Measurements from ENCODE around the gene HOXD10.
A peak's percentile ranks its signal among the peaks of the same experiment; 100 is the strongest.

Gene HOXD10

DNA sequence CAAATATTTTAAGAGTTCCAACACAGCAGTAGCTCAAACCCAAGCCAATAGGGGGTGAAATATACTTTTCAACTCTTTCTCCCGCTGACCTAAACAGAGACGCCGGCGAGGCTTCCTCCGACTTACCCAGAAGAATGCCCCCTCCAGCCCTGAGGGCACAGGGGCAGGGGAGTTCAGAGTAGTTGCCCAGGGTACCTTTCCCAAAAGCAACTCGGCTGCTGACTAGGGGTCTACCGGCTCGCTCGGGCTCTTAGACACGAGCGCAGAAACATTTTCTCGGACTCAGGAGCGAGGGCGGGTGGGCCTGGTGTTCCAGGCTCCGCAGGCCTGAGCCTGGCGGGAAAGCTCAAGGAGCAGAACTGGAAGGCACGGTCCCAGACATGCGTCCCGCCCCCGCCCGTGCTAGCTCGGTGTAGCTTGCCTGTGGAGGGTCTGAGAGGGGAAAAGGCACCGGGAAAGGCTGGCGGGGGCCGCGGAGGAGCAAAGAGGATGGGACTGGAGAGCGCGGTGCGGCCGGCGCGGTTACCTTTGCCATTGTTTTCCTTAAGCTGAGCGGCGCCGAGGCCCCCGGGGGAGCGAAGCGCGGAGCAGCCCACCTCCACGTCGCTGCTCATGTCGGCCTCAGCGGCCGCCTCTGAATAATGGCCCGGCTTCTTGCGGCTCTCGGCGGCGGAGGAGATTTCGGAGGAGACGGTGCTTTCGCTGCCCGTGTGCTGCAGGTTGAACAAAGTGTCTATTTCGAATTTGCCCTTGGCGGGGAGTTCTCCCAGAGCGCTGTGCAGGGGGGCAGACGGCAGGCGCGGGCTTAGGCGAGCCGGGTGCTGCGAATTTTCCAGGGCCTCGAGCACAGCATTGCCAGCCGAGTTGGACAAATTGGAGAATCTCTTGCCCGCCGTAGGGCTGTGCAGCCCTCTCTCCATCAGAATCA is 33.5 kb upstream of the HOXD10 start:
- DNase-seq (ENCODE audit: low spot score) = no peak

DNA sequence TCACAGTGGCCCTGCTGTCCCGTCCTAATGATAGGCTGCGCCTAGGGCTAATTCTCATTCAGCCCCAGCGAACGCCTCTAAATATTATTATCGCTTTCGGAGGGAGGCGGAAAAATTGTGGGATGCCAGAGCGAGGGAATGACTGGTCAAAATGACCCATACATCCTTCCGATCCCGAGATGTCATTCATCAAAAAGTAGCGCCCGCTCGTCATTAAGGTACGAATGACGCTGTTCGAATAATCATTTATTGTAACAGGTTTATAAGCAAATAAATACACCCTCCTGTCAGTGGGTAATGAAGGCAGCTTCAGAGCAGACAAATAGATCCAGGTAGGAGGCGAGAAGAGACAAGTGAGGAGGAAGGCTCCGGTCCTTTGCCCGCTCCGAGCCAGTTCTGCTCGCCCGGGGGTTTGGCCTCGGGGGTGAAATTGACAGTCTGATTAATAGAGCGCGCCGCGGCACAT is 32.7 kb upstream of the HOXD10 start, which contains the start of gene EVX2:
Gene EVX2, minus strand, starts transcription at position 167 of the 466 bp plus-strand sequence. CDS start 186 bp downstream, outside the sequence.
- DNase-seq (ENCODE audit: low spot score) = no peak

DNA sequence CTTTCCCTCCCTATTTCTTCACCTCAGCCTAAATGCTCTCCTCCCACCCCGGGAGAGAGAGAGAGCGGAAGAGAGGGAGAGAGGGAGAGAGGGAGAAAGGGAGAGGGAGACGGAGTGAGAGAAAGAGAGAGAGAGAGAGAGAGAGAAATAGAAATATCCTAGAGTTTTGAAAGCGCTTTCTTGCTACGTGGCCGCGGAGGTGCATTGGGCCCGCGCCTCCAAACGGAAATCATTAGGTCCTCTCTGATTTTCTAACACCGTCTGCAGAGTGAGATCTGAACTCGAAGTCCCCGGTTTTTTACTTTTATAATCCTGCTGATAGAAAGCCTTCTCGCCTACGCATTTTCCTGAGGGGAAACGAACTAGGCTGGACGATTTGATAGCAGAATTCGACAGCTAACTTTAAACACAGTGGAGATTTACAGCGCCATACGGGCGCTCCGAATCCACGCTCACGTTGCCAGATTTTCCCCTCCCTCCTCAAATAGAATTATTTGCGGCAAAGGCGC is 31.9 kb upstream of the HOXD10 start:
- DNase-seq (ENCODE audit: low spot score) = no peak

DNA sequence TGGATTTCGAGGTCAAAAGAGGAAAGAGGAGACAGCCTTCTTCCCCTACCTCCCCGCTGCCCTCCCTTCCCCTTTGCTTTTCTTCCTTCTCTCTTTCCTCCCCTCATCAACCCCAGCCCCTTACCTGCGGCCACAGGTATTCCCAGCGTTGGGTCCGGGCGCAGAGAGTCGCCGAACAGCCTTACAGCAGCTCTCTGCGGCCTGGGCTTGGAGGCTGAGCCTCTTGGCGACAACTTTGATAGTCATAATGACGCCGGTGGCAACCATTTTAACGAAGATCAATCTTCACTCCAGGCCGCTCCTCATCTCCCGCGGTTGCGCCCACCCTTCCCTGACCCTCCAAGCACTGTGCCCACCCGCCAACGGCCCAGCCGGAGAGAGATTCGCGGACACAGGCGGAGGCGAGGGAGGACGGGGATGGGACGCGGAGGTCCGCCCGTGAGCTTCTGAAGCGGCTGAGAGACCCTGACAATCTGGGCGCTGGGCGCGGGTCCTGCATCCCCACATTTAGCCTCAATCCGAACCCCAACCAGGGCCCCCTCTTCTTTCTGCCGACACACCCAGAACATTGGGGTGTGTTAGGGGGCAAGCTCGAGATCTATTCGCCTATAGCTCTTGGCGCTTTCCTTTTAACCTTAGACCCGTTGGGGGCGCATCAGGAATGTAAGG is 31.3 kb upstream of the HOXD10 start:
- no peak for DNase-seq (ENCODE audit: low spot score)

DNA sequence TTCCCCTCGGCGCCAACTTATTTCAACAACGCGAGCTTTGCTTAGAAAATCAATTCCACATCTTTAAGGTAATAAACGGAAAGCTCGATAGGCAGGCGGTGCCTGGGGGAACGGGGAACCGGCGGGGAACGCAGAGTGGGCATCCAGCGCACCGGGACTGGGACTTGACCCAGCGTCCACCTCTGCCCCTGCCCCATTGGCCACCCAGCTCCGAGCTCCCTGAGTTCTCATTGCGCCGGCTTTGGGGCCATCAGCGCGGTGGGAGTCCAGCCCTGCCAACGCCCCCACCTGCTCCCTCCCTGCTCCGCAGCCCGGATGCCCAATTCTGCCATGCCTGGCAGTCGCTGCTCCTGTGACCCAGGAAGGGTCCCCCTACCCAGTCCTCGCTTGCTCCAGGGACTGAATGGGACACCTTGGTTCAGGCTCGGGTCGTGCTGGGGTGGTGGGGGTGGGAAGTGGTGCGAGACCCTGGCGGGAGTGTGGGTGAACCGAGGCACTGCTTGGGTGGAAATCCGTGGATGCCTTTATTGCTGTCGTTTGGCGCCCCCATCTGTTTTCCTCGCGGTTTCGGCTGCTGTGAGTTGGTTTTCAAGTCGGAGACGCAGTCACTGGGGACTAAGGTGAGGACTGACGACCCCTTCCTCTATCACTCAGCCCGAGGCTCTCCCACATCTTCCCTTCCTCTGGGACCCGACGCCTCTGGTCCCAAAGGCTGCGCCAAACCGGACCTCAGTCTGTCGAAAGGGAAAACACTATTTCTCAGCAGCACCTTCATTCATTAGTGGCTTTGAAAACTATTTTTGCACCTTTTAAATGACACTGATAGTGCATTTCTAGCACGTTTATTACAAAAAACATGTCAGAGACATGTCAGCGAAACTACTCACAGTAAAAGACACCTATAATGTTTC is 30.5 kb upstream of the HOXD10 start:
- peak; percentile 67 for DNase-seq (ENCODE audit: low spot score)

DNA sequence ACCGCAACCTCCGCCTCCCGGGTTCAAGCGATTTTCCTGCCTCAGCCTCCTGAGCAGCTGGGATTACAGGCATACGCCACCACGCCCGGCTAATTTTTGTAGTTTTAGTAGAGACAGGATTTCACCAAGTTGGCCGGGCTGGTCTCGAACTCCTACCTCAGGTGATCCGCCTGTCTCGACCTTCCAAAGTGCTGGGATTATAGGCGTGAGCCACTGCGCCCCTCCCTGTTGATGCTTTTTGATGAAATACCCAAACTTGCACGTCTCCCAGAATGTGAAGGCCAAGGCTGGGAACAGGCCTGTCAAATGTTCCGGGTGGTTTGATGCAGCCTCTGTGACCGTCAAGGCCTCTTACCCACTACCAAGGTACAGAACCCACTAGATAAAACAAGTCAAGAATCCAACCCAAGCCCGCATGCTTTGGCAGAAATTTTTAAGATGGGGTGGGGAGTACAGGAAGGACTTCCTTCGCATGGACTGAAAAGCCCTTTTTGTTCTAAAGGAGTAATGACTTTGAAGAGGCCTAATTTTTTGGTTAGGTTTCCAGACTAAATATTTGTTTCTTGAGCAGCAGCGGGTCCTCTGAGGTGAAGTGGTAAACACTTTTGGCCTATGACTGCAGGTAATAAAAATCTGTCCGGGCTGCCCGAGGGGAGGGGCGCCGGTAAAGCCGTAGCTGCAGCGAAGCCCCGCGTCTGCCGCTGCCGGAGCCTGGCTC is 29.1 kb upstream of the HOXD10 start:
- DNase-seq (ENCODE audit: low spot score) = no peak

DNA sequence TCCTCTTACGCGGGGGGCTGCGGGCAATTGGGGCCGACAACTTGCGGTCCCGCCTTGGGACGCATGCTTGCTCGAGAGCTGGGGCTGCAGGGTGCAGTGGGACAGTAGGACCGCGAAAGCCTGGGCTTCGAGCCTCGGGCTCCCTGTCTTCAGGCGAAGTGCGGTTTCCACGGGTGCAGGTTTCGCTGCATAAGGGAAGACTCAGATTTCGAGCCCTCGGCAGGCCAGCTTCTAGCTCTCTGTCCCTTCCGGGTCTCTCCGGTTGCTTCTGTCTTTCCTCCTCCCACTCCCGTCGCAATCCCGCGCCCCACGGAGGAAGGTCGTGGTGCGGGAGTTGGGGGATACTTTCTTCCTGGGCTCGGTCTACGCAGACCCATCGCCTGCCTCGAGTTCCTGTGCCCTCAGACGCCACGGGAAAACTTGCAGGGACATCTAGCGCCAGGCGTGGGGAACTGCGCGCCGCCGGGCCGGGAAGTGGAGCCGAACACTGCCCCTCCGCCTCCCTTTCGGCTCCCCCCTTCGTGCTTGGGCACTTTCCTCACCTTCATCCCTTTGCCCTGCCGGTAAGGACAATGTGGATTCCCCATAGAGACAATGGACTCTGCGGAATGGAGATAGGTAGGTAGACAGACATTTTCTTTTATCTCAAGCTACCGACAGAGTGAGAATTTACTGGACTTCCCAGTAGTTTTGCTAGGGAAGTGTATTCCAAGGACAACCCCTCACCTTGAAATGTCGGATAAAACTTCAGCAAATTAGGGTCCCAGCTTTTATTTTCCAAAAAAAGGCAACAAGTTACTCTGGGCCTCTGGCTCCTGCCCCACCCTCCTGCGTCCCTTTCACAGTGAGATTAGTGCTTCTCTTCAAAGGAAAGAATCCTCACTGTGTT is 28.3 kb upstream of the HOXD10 start:
- DNase-seq (ENCODE audit: low spot score) = peak; percentile 86

- no peak for DNase-seq (ENCODE audit: low spot score)
These were observed 27.4 kb upstream of the HOXD10 start for GRCh38 chr2:176088937-176089842.

GRCh38 chr2:176089843-176090395 is 26.7 kb upstream of the HOXD10 start:
- DNase-seq (ENCODE audit: low spot score) = no peak

DNA sequence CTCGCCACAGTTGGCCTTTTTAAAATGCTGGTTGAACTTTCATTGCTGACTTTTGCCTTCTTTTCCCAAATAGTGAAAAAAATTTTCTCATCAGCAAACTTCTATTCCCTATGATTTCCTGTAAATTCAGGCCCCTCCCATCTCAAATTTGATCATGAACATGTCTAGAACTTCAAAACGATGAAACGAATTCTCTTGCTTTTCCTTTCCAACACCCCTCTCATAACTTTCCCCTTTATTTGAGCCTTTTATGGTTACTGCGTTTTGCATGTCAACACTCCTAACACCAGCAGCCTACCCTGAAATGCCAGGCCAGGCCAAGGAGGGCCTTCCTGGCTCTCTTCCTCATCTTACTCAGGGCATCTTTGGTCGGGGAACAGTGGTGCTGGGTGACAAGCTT is 25.7 kb upstream of the HOXD10 start:
- DNase-seq (ENCODE audit: low spot score) = no peak

DNA sequence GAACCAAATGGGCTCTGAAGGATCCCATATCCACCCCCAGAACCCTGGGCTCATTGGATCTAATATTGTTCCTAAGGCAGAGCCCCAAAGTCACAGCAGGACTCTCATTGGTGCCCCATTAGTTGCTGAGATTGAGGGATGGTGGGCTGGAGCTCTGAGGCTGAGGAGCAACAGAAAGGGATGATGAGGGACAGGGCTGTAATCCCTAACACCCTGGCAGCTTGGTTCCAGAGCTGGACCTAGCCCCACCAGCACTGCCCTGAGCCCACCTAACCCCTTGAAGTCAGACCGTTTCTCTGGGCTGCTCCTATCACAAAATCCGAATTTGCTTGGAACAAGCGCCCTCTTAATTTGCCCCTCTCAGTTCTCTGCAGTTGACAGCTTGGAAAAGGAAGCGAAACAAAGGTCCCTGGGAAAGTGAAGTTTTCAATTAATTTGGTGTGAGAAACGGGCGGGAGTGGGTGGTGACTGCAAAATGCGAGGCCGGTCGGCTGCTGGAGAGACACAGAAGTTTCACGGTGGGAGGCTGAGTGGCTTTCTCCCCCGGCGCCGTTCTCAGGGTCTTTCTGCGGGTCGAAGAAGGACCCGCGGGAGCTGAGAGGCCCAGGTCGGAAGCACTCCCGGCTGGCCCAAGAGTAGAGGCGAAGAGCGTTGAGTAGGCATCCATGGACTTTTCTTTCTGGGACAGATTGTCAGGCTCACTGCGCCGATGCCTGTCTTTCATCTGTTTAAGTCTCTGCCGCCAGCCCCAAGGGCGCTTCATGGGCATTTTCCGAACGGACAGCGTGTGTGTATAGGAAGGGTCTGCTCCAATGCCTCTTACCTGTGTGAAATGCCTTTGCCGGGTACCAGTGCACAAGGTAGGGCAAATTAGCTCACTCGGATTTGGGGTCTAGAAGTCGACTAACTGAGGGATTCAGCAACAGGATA is 25.0 kb upstream of the HOXD10 start:
- DNase-seq (ENCODE audit: low spot score) = no peak

DNA sequence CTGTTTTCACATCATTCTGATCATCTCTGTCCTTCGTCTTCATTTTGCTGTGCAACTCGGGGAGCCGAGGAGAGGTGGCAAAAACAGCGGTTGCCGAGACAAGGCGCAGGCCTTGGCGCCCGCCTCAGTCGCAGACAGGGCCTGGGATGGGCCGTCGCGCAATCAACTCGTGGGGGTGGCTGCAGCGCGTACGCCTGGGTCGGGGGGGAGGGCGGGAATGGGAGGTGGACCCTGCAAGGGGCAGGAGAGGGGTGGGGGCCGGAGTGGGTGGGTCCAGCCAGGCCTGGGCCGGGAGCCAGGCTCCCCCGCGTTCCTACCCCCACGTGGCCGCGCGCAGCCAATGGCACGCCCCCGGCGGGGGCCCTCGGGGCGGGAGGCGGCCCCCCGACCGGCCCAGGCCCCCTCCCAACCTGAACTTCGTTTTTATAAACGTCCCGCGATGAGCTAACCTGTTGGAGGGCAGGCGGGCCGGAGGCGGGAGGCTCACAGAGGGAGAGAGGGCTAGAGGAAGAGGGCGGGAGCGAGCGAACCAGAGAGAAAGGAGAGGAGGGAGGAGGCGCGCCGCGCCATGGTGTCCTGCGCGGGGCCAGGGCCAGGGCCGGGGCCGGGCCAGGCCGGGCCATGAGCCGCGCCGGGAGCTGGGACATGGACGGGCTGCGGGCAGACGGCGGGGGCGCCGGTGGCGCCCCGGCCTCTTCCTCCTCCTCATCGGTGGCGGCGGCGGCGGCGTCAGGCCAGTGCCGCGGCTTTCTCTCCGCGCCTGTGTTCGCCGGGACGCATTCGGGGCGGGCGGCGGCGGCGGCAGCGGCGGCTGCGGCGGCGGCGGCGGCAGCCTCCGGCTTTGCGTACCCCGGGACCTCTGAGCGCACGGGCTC is 24.1 kb upstream of the HOXD10 start, which contains the start of gene HOXD13:
Gene HOXD13, plus strand, starts transcription at position 452 of the 875 bp plus-strand sequence. Its CDS starts 170 bp downstream, at position 622.
- no peak for DNase-seq (ENCODE audit: low spot score)

DNA sequence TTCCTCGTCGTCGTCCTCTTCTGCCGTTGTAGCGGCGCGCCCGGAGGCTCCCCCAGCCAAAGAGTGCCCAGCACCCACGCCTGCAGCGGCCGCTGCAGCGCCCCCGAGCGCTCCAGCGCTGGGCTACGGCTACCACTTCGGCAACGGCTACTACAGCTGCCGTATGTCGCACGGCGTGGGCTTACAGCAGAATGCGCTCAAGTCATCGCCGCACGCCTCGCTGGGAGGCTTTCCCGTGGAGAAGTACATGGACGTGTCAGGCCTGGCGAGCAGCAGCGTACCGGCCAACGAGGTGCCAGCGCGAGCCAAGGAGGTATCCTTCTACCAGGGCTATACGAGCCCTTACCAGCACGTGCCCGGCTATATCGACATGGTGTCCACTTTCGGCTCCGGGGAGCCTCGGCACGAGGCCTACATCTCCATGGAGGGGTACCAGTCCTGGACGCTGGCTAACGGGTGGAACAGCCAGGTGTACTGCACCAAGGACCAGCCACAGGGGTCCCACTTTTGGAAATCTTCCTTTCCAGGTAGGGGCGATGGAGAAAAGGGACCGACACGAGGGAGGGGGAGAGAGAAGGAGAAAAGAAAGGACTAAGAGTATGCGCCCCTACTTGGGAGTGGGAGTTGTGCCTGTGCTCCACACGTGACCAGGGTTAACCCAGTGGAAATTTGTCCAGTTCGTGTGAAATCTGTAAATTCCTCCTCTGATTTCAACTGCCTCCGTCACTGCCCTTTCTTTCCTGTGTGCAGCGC is 23.3 kb upstream of the HOXD10 start:
- DNase-seq (ENCODE audit: low spot score) = no peak

DNA sequence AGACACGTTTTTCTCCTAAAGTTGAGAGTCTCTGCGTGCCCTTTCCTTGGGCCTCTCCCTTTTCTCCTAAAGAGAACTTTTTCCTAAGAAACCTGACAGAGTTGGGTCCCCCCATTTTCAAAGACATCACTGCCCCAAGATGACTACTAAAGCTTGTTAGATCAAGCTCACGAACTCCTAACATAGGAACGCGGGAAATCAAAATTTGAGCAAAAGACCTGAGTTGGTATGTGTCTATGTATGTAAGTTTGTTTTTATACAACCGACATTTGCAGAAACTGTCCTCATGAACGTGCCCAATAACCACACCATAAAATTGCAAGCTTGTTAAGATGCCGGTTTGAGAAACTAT is 22.7 kb upstream of the HOXD10 start:
- DNase-seq (ENCODE audit: low spot score) = no peak

DNA sequence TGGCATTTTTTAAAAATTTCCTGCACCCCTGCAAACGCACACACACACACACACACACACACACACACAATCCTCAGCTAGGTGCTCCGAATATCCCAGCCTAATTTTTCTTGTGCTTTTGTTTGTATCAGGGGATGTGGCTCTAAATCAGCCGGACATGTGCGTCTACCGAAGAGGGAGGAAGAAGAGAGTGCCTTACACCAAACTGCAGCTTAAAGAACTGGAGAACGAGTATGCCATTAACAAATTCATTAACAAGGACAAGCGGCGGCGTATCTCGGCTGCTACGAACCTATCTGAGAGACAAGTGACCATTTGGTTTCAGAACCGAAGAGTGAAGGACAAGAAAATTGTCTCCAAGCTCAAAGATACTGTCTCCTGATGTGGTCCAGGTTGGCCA is 22.2 kb upstream of the HOXD10 start:
- no peak for DNase-seq (ENCODE audit: low spot score)

DNA sequence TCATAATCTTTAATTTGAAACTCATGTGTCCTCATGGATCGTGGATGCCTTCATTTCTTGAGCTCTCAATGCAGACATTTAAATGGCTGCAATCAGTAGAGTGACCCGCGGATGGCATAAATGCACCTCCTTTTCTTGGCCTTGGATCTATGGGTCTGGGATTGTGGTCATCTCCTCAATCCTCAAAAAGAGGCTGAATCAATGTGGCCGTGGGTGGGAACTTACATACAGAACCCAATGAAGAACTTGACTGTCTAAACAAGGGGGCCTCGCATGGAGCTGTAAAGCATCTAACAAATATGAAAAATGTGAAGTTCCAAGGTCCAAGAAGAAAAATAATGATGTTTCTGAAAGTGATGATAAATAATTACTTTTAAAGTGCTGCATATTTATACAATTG is 21.2 kb upstream of the HOXD10 start:
- no peak for DNase-seq (ENCODE audit: low spot score)

Data from GM03348 (cell line).